NT2/D1 (cell line): ENCODE measurements around the gene HNRNPK.

Experiments
- SUZ12 ChIP-seq: IDR thresholded peaks from 2 replicates; pipeline ENCODE4 v1.6.1; 2011; ENCODE audit not compliant: insufficient read length, insufficient read depth; ENCODE audit errors: extremely low read depth
- YY1 ChIP-seq: IDR thresholded peaks from 2 replicates; pipeline ENCODE4 v1.6.1; 2011; ENCODE audit not compliant: insufficient read length, insufficient read depth
- ZNF274 ChIP-seq: IDR thresholded peaks from 2 replicates; pipeline ENCODE4 v1.6.1; 2011; ENCODE audit warnings: mild to moderate bottlenecking, low read depth, low read length

DNA sequence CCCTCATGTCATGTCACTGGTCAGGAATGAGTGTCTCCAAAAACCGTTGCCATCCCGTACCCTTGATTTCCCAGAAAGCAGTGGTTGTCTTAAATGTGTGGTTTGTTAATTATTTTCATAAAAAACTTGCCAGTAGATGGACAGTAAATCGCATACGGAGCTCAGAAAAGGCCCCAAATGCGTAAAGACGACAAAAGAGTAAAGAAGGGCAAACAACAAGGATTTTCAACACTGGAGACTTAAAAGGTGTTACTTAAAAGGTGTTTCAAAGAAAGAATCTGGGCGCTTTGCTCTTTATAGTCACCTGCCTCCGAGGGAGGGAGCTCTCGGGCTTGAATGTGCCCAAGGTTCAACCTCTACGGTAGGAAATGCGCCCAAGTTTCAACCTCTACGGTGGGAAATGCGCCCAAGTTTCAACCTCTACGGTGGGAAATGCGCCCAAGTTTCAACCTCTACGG lies 59.5 kb downstream of the HNRNPK start:
- TF ChIP-seq YY1 (no peak), SUZ12 (no peak), ZNF274 (no peak)
